WTC11 (cell line): ENCODE measurements around the gene EVI5L. TPM values are rescaled to one million over a fixed set of nuclear protein-coding genes. Genes with fewer than 3 reads are reported as not detected.

Experiments
- ATAC-seq: fragments of 200-7000 bp; cut with Tn5 transposase; 2 replicates; pipeline ENCODE4 v1.10.0; 2021; ENCODE audit warnings: mild to moderate bottlenecking, moderate library complexity
- CTCF ChIA-PET: fragments of 300-600 bp; sonication (Branson Sonifier 250); formaldehyde crosslinking; loops from one replicate; lab custom pipeline; 2021; ENCODE audit warnings: antibody characterized with exemption; lab: Charles Lee
- POLR2A ChIA-PET: fragments of 350-600 bp; sonication (Branson Sonifier 250); formaldehyde crosslinking; loops from one replicate; lab custom pipeline; 2021; ENCODE audit warnings: antibody characterized with exemption; lab: Charles Lee
- DNase-seq: peaks from one replicate; pipeline ENCODE4 v3.0.0; 2021; ENCODE audit warnings: low spot score
- H3K27ac Mint-ChIP-seq: 2 replicates; pipeline ENCODE4 v1.8.0; 2021; ENCODE audit warnings: mixed read lengths
- H3K27me3 Mint-ChIP-seq: 2 replicates; pipeline ENCODE4 v1.8.0; 2021; ENCODE audit warnings: low read depth, mild to moderate bottlenecking, moderate library complexity, mixed read lengths
- H3K36me3 Mint-ChIP-seq: 2 replicates; pipeline ENCODE4 v1.8.0; 2021; ENCODE audit warnings: mixed read lengths
- H3K4me1 Mint-ChIP-seq: 2 replicates; pipeline ENCODE4 v1.8.0; 2022; ENCODE audit warnings: mixed read lengths
- H3K4me3 Mint-ChIP-seq: 2 replicates; pipeline ENCODE4 v1.8.0; 2021; ENCODE audit warnings: mild to moderate bottlenecking, moderate library complexity, mixed read lengths
- H3K9me3 Mint-ChIP-seq: 2 replicates; pipeline ENCODE4 v1.8.0; 2021; ENCODE audit warnings: mixed read lengths
- AR ChIP-seq: fragments of 250-450 bp; sonication (Bioruptor Pico); IDR thresholded peaks from 2 replicates; pipeline ENCODE4 v1.9.0; 2021; ENCODE audit warnings: mild to moderate bottlenecking
- ATF2 ChIP-seq: sonication (generic); formaldehyde crosslinking; IDR thresholded peaks from 2 replicates; pipeline ENCODE4 v1.8.1; 2022; ENCODE audit warnings: low read depth, missing genetic modification reagents, borderline replicate concordance
- CBFB ChIP-seq: sonication (generic); formaldehyde crosslinking; IDR thresholded peaks from 2 replicates; pipeline ENCODE4 v1.8.1; 2022; ENCODE audit warnings: mild to moderate bottlenecking, low read depth, missing genetic modification reagents
- EMX1 ChIP-seq: fragments of 250-450 bp; sonication (Bioruptor Pico); IDR thresholded peaks from 2 replicates; pipeline ENCODE4 v1.8.0; 2021; ENCODE audit warnings: mild to moderate bottlenecking
- ESRRA ChIP-seq: sonication (generic); formaldehyde crosslinking; IDR thresholded peaks from 2 replicates; pipeline ENCODE4 v1.8.1; 2022; ENCODE audit warnings: mild to moderate bottlenecking, missing genetic modification reagents, borderline replicate concordance
- JUN ChIP-seq: sonication (generic); formaldehyde crosslinking; IDR thresholded peaks from 2 replicates; pipeline ENCODE4 v1.8.0; 2023; ENCODE audit warnings: mild to moderate bottlenecking, missing genetic modification reagents
- MLX ChIP-seq: sonication (generic); formaldehyde crosslinking; IDR thresholded peaks from 2 replicates; pipeline ENCODE4 v1.8.1; 2023; ENCODE audit warnings: mild to moderate bottlenecking, missing genetic modification reagents, moderate library complexity
- NFYB ChIP-seq: sonication (generic); formaldehyde crosslinking; conservative IDR thresholded peaks from 2 replicates; pipeline ENCODE4 v1.8.0; 2022; ENCODE audit warnings: low read depth, missing genetic modification reagents
- PRRX2 ChIP-seq: fragments of 250-450 bp; sonication (Bioruptor Pico); IDR thresholded peaks from 2 replicates; pipeline ENCODE4 v1.8.0; 2021; ENCODE audit warnings: mild to moderate bottlenecking
- RORB ChIP-seq: fragments of 250-450 bp; sonication (Bioruptor Pico); IDR thresholded peaks from 2 replicates; pipeline ENCODE4 v1.9.0; 2021; ENCODE audit warnings: mild to moderate bottlenecking
- SP1 ChIP-seq: sonication (generic); formaldehyde crosslinking; conservative IDR thresholded peaks from 2 replicates; pipeline ENCODE4 v1.8.1; 2022; ENCODE audit warnings: missing genetic modification reagents
- TCF7 ChIP-seq: sonication (generic); formaldehyde crosslinking; IDR thresholded peaks from 2 replicates; pipeline ENCODE4 v1.8.0; 2022; ENCODE audit warnings: mild to moderate bottlenecking, low read depth, missing genetic modification reagents, moderate library complexity
- TEAD1 ChIP-seq: sonication (generic); formaldehyde crosslinking; IDR thresholded peaks from 2 replicates; pipeline ENCODE4 v1.8.0; 2022; ENCODE audit warnings: mild to moderate bottlenecking, missing genetic modification reagents
- USF1 ChIP-seq: sonication (generic); formaldehyde crosslinking; IDR thresholded peaks from 2 replicates; pipeline ENCODE4 v1.8.0; 2022; ENCODE audit warnings: mild to moderate bottlenecking, missing genetic modification reagents
- ZNF263 ChIP-seq: sonication (generic); formaldehyde crosslinking; IDR thresholded peaks from 2 replicates; pipeline ENCODE4 v1.8.1; 2022; ENCODE audit warnings: low read depth, mild to moderate bottlenecking, moderate library complexity, missing genetic modification reagents
- ZNF396 ChIP-seq: fragments of 250-450 bp; sonication (Bioruptor Pico); IDR thresholded peaks from 2 replicates; pipeline ENCODE4 v1.8.0; 2021; ENCODE audit warnings: mild to moderate bottlenecking, moderate library complexity, borderline replicate concordance
- ZNF416 ChIP-seq: fragments of 250-450 bp; sonication (Bioruptor Pico); IDR thresholded peaks from 2 replicates; pipeline ENCODE4 v1.9.0; 2021; ENCODE audit warnings: mild to moderate bottlenecking, inconsistent platforms
- ZNF425 ChIP-seq: fragments of 250-450 bp; sonication (Bioruptor Pico); conservative IDR thresholded peaks from 2 replicates; pipeline ENCODE4 v1.9.0; 2021; ENCODE audit warnings: mild to moderate bottlenecking
- total RNA-seq: library from RNA; stranded (reverse); gene quantifications from 3 replicates; pipeline ENCODE4 v1.2.3, GENCODE V29; 2021
- TF ChIP-seq, protein P1 (sequence below): sonication (generic); formaldehyde crosslinking; IDR thresholded peaks from 2 replicates; pipeline ENCODE4 v1.8.0; 2022; ENCODE audit warnings: mild to moderate bottlenecking, missing genetic modification reagents
- TF ChIP-seq, protein P2 (sequence below): sonication (generic); formaldehyde crosslinking; conservative IDR thresholded peaks from 2 replicates; pipeline ENCODE4 v1.8.1; 2023; ENCODE audit warnings: mild to moderate bottlenecking, low read depth, missing genetic modification reagents, moderate library complexity

Gene EVI5L
- total RNA-seq, 1 experiment from 2014 or later: 10.5 TPM

- TF ChIP-seq SP1 (CRISPR knock-in tag): 0 out of 2 replicates have a peak, but pooled peaks have one; percentile 16
- TF ChIP-seq ZNF263: no peak
- H3K4me3 Mint-ChIP-seq: peak overlapping the region; percentile 59
- DNase-seq (no peak), ATAC-seq (no peak)
- H3K4me1 Mint-ChIP-seq: peaks cover 17% of the 10 kb centered on the region
- CTCF ChIA-PET: interaction anchor here (0.6 to 3.1 kb wide), 31 partner anchors 8 to 317 kb away, joined by 3 to 65 read pairs (median 4); partner anchors contain the start of genes CLEC4M, LRRC8E, MAP2K7 and SNAPC2
- POLR2A ChIA-PET: interaction anchor here (0.6 to 2.6 kb wide), 7 partner anchors 12 to 138 kb away, joined by 3 to 19 read pairs (median 5); partner anchors contain the start of genes MAP2K7 and SNAPC2
- no peak overlapping the region for H3K27ac Mint-ChIP-seq
- H3K27me3 Mint-ChIP-seq: peaks cover 65% of the 10 kb centered on the region
- H3K36me3 Mint-ChIP-seq: no peaks in the 10 kb centered on the region
- no peaks in the 10 kb centered on the region for H3K9me3 Mint-ChIP-seq
Observed at GRCh38 chr19:7857727-7858108, 27.7 kb downstream of the EVI5L start.

DNA sequence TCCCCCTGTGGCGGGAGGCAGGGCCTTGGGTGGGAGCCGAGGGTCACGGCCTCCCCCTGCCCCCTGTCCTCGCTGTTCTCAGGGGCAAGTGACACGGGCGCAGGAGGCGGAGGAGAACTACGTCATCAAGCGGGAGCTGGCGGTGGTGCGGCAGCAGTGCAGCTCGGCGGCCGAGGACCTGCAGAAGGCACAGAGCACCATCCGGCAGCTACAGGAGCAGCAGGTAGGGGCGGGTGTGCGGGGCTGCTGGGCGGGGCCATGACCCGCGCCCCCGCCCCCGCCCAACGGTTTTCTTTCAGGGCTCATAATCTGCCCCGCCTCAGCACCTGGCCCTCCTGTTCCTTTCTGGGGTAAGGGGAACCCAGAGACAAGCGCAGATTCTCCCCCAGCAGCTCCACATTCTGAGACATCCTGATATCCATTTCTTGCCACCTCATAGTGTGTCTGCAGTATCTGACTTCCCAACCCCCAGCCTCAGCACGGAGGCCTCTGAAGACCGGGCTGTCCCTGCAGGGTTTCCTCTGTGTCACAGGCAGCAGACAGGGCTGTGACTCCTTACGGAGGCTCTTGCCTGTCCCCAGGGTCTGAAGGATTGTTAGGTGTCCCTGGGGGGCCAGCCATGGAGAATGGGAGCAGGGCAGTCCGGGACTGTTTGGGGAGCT lies 28.2 kb downstream of the EVI5L start:
- Mint-ChIP-seq H3K4me1 (peaks cover 15% of the 10 kb centered on the region), H3K4me3 (peak overlapping the region; percentile 59), H3K27ac (no peak overlapping the region), H3K36me3 (no peaks in the 10 kb centered on the region), H3K9me3 (no peaks in the 10 kb centered on the region), H3K27me3 (peaks cover 65% of the 10 kb centered on the region)
- DNase-seq: peak; percentile 85
- CTCF ChIA-PET: interaction anchor here (0.6 to 3.1 kb wide), 32 partner anchors 9 to 317 kb away, joined by 3 to 65 read pairs (median 4); partner anchors contain the start of genes CLEC4M, LRRC8E, MAP2K7 and SNAPC2
- peak; percentile 46 for ATAC-seq
- POLR2A ChIA-PET: interaction anchor here (0.6 to 2.6 kb wide), 6 partner anchors 11 to 71 kb away, joined by 3 to 19 read pairs (median 6); partner anchors contain the start of genes MAP2K7 and SNAPC2
- TF ChIP-seq MLX (CRISPR knock-in tag): no peak
- TF ChIP-seq JUN (CRISPR knock-in tag): no peak
- TF ChIP-seq CBFB (CRISPR knock-in tag): no peak
- no peak for TF ChIP-seq TEAD1
- TF ChIP-seq ZNF425 (CRISPR knock-in tag): no peak
- TF ChIP-seq TCF7 (CRISPR knock-in tag): no peak
- TF ChIP-seq ATF2: no peak
- TF ChIP-seq ZNF396 (CRISPR knock-in tag): no peak
- TF ChIP-seq, protein P1, sequence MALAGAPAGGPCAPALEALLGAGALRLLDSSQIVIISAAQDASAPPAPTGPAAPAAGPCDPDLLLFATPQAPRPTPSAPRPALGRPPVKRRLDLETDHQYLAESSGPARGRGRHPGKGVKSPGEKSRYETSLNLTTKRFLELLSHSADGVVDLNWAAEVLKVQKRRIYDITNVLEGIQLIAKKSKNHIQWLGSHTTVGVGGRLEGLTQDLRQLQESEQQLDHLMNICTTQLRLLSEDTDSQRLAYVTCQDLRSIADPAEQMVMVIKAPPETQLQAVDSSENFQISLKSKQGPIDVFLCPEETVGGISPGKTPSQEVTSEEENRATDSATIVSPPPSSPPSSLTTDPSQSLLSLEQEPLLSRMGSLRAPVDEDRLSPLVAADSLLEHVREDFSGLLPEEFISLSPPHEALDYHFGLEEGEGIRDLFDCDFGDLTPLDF (CRISPR knock-in tag): no peak
- no peak for TF ChIP-seq AR (CRISPR knock-in tag)
- TF ChIP-seq PRRX2 (CRISPR knock-in tag): no peak
- no peak for TF ChIP-seq ESRRA (CRISPR knock-in tag)
- no peak for TF ChIP-seq RORB (CRISPR knock-in tag)
- TF ChIP-seq ZNF416 (CRISPR knock-in tag): no peak
- TF ChIP-seq EMX1 (CRISPR knock-in tag): no peak
- peak; percentile 26; the same call in 1 of the 2 replicates for TF ChIP-seq USF1 (CRISPR knock-in tag)
- TF ChIP-seq, protein P2, sequence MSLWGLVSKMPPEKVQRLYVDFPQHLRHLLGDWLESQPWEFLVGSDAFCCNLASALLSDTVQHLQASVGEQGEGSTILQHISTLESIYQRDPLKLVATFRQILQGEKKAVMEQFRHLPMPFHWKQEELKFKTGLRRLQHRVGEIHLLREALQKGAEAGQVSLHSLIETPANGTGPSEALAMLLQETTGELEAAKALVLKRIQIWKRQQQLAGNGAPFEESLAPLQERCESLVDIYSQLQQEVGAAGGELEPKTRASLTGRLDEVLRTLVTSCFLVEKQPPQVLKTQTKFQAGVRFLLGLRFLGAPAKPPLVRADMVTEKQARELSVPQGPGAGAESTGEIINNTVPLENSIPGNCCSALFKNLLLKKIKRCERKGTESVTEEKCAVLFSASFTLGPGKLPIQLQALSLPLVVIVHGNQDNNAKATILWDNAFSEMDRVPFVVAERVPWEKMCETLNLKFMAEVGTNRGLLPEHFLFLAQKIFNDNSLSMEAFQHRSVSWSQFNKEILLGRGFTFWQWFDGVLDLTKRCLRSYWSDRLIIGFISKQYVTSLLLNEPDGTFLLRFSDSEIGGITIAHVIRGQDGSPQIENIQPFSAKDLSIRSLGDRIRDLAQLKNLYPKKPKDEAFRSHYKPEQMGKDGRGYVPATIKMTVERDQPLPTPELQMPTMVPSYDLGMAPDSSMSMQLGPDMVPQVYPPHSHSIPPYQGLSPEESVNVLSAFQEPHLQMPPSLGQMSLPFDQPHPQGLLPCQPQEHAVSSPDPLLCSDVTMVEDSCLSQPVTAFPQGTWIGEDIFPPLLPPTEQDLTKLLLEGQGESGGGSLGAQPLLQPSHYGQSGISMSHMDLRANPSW (CRISPR knock-in tag): no peak
- no peak for TF ChIP-seq NFYB
